H7 (cell line): ENCODE data around the gene DNAH8. TPM values are rescaled to one million over a fixed set of nuclear protein-coding genes. Genes with fewer than 3 reads are reported as not detected.

ENCODE experiments used
- DNase-seq: peaks from one replicate; pipeline ENCODE4 v3.0.0; 2012
- H3K27me3 ChIP-seq: 2 replicates; pipeline ENCODE4 v1.6.0; 2011; ENCODE audit warnings: mild to moderate bottlenecking, low read length; ENCODE audit not compliant: control insufficient read depth, insufficient read depth
- H3K36me3 ChIP-seq: replicated peaks from 2 replicates; pipeline ENCODE4 v1.5.1; 2011; ENCODE audit warnings: low read length; ENCODE audit not compliant: control insufficient read depth, insufficient read depth
- H3K4me3 ChIP-seq: 2 replicates; pipeline ENCODE4 v1.5.1; 2011; ENCODE audit warnings: low read depth, mild to moderate bottlenecking, control low read depth, low read length, moderate library complexity; ENCODE audit not compliant: insufficient read depth
- total RNA-seq: library from RNA; depleted of rRNA; stranded (reverse); fragments of >200 nt; shearing (Covaris generic); gene quantifications from 2 replicates; pipeline ENCODE4 v1.2.3, GENCODE V29; 2014

DNAH8 gene
- total RNA-seq, 1 experiment from 2014 or later = 0.03 TPM

DNA sequence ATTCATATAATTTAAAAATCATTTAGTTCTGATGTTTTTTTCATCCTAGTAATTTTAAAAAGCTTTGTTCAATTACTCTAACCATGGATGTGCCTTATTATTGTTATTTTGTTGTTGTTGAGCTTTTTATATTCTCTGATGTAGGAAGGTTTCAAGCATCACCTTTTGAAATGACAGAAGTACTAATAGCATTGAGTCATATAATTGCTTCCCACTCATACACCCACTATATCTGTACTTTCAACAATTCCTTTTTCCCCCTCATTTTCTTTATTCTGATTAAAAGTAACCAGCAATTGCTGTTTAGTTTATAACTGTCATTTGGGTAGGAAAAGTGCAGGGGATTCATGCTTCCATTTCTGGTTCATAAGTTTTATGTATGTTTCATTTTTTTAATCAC lies 38.6 kb downstream of the DNAH8 start:
- Histone ChIP-seq H3K36me3 (no peaks in the 10 kb centered on the region), H3K27me3 (no peaks in the 10 kb centered on the region), H3K4me3 (no peak overlapping the region)
- no peak for DNase-seq

DNA sequence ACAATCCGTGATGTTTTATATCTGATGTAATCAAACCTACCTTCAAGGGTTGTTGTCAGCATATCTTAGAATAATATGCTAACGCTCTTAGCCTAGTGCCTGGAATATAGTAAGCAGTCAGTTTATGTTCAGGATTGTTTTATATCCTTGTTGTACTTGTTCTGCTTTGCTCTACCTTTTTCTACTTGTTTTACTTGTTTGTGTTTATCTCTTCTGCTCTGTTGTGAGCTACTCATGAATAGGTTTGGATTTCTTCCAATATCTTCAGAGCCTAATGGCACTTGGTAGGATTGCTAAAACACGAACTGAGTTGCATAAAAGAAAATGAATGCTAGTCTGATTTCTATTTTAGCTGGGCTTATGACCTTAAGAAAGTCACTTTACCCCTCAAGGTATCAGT lies 40.1 kb downstream of the DNAH8 start:
- Histone ChIP-seq H3K4me3 (no peak overlapping the region), H3K36me3 (no peaks in the 10 kb centered on the region), H3K27me3 (no peaks in the 10 kb centered on the region)
- DNase-seq = no peak

- no peak overlapping the region for H3K4me3 ChIP-seq
- H3K36me3 ChIP-seq = no peaks in the 10 kb centered on the region
- no peaks in the 10 kb centered on the region for H3K27me3 ChIP-seq
Measured at GRCh38 chr6:38755874-38756273, 40.8 kb downstream of the DNAH8 start.

DNA sequence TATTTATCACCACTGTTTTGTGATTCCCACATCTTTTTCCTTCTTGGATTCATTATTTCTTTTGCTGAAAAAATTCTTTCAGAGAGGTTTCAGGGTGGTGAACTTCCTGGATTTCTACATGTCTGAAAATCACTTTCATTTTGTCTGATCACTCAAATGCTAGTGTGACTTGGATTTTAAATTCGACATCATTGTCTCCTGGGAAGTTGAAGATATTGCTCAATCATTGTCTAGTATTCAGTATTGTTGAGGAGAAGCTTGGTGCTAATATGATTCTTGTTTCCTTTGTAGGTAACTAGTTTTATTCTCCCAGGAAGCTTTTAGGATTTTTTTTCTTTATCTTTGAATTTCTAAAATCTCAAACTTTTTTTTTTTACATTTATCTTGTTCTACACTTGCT lies 45.0 kb downstream of the DNAH8 start:
- H3K4me3 ChIP-seq = no peak overlapping the region
- H3K27me3 ChIP-seq = no peaks in the 10 kb centered on the region
- H3K36me3 ChIP-seq = no peaks in the 10 kb centered on the region
- DNase-seq = no peak

More at GRCh38 chr6:38755874-38756273, 40.8 kb downstream of the DNAH8 start:
- no peak for DNase-seq

GRCh38 chr6:38762848-38763247 lies 47.7 kb downstream of the DNAH8 start:
- no peaks in the 10 kb centered on the region for H3K27me3 ChIP-seq
- H3K36me3 ChIP-seq = no peaks in the 10 kb centered on the region
- H3K4me3 ChIP-seq = no peak overlapping the region
- DNase-seq = no peak

DNA sequence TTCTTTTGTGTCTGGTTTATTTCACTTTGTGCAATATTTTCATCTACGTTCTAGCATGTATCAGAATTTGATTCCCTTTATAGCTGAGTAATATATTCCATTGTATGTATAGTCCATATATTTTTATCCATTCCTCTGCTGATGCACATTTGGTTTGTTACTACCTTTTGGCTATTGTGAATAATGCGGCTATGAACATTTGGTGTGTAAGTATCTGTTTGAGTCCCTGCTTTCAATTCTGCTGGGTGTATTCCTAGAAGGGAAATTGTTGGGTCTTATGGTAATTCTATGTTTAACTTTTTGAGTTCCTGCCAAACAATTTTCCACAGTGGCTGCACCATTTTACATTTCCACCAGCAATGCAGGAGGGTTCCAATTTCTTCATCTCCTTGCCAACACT lies 52.4 kb downstream of the DNAH8 start:
- H3K36me3 ChIP-seq = no peaks in the 10 kb centered on the region
- H3K27me3 ChIP-seq = no peaks in the 10 kb centered on the region
- no peak overlapping the region for H3K4me3 ChIP-seq
- DNase-seq = no peak

GRCh38 chr6:38773338-38773737 lies 58.2 kb downstream of the DNAH8 start:
- H3K27me3 ChIP-seq = no peaks in the 10 kb centered on the region
- H3K4me3 ChIP-seq = no peak overlapping the region
- H3K36me3 ChIP-seq = no peaks in the 10 kb centered on the region
- DNase-seq = peak; percentile 49

- H3K36me3 ChIP-seq = no peaks in the 10 kb centered on the region
- DNase-seq = no peak
Measured at GRCh38 chr6:38774929-38775707, 60.0 kb downstream of the DNAH8 start.

GRCh38 chr6:38775870-38776269 lies 60.8 kb downstream of the DNAH8 start:
- DNase-seq = no peak
- Histone ChIP-seq H3K4me3 (no peak overlapping the region), H3K27me3 (no peaks in the 10 kb centered on the region; the same call in 1 of the 2 replicates), H3K36me3 (no peaks in the 10 kb centered on the region)

More at GRCh38 chr6:38774929-38775707, 60.0 kb downstream of the DNAH8 start:
- Histone ChIP-seq H3K4me3 (no peak overlapping the region), H3K27me3 (no peaks in the 10 kb centered on the region; the same call in 1 of the 2 replicates)

DNA sequence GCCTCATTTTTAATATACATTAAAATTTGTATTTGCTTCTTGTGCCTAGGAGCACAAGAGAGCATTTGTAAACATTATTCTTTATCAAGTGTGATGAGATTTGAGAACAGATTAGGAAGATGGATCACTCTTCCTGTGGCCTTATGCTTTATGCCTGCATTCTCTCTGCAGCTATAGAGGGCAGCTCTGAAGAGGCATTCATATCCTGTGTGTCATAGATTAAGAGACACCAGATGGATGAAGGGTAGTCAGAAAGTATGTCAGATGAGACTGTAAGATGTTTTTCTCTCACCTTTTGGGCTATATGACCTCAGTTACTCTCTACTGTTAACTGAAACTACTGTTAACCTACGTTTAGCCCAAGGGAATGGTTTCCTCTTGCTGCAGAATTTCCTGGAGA lies 61.4 kb downstream of the DNAH8 start:
- Histone ChIP-seq H3K4me3 (no peak overlapping the region), H3K27me3 (no peaks in the 10 kb centered on the region; the same call in 1 of the 2 replicates), H3K36me3 (no peaks in the 10 kb centered on the region)
- DNase-seq = no peak

- DNase-seq = no peak
- Histone ChIP-seq H3K27me3 (no peaks in the 10 kb centered on the region; the same call in 1 of the 2 replicates), H3K4me3 (no peak overlapping the region), H3K36me3 (no peaks in the 10 kb centered on the region)
Measured at GRCh38 chr6:38779310-38780062, 64.4 kb downstream of the DNAH8 start.

GRCh38 chr6:38782616-38783015 lies 67.5 kb downstream of the DNAH8 start:
- H3K36me3 ChIP-seq = no peaks in the 10 kb centered on the region
- H3K4me3 ChIP-seq = no peak overlapping the region
- no peak for DNase-seq
- H3K27me3 ChIP-seq = no peaks in the 10 kb centered on the region; the same call in 1 of the 2 replicates

DNA sequence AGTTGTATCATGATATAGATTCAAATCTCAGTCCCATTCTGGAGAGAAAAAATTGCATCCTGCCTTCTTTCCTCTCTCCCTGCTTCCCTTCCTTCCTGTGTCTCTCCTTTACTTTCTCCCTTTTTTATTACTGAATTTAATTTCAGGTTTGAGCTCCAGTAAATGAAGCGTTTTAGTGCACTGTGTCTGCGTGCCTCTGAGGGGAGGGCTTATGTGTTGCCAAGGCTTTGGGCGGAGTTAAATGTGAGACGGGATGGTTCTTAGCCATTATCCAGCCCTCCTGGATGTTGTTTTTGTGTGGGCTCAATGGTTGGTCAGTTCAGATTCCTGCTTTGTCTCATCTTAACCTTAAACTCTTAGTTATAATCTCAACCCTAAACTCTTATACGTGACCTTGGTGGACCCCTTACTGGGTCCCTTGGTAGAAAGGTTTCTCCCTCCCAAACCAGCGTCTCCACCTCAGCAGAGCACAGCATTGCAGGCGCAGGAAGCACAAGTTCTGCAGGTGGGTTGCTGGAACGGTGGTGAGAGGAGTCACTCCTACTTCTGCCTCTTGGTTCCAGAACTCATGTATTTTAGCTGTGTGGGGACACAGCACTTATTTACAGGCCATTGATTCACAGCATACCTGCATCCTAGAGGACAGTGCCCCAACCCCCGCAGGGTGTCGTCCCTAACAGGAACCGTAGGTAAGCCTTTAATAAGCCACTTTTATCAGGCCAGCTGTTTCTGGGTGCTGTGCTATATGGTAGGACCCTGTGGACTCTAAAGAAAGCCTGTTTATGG lies 68.5 kb downstream of the DNAH8 start:
- DNase-seq = no peak
- H3K4me3 ChIP-seq = no peak overlapping the region
- H3K27me3 ChIP-seq = no peaks in the 10 kb centered on the region; the same call in 1 of the 2 replicates
- no peaks in the 10 kb centered on the region for H3K36me3 ChIP-seq

GRCh38 chr6:38784506-38785235 lies 69.6 kb downstream of the DNAH8 start:
- Histone ChIP-seq H3K27me3 (no peaks in the 10 kb centered on the region), H3K4me3 (no peak overlapping the region), H3K36me3 (no peaks in the 10 kb centered on the region)
- no peak for DNase-seq
